HG02885 (cell line): ENCODE results near the gene RGS8.

Source experiments
- ATAC-seq: cut with Tn5 transposase; IDR thresholded peaks from one replicate; pipeline ENCODE4 v1.9.1; 2021; ENCODE audit warnings: mild to moderate bottlenecking; ENCODE audit not compliant: unreplicated experiment, poor library complexity

The RGS8 gene

GRCh38 chr1:182644886-182645285 lies 39.5 kb downstream of the RGS8 start:
- ATAC-seq = peak; percentile 52

GRCh38 chr1:182643699-182644098 lies 40.7 kb downstream of the RGS8 start:
- ATAC-seq = no peak

- ATAC-seq = no peak
Observed at GRCh38 chr1:182642461-182642860, 41.9 kb downstream of the RGS8 start.

- ATAC-seq = no peak
Observed at GRCh38 chr1:182641561-182641960, 42.8 kb downstream of the RGS8 start.

GRCh38 chr1:182639330-182639729 lies 45.1 kb downstream of the RGS8 start:
- no peak for ATAC-seq

GRCh38 chr1:182637769-182638168 lies 46.6 kb downstream of the RGS8 start:
- no peak for ATAC-seq

- ATAC-seq = no peak
Observed at GRCh38 chr1:182635871-182636270, 48.5 kb downstream of the RGS8 start.
